ENCODE results near the gene SLBP. TPM values are rescaled to one million over a fixed set of nuclear protein-coding genes. Genes with fewer than 3 reads are reported as not detected.

SLBP gene
- total RNA-seq, 1 experiment from 2014 or later, result 73.4 TPM

- TF ChIP-seq CTCF (IDR thresholded peaks at IDR 0.05), result no peak
- no peak for TF ChIP-seq SIN3A (IDR thresholded peaks at IDR 0.05; ENCODE audit: borderline replicate concordance, insufficient read depth, low read depth, low read length)
- TF ChIP-seq TCF7L2 (IDR thresholded peaks at IDR 0.05; ENCODE audit: low read depth, low read length), result no peak
- TF ChIP-seq, protein P1, sequence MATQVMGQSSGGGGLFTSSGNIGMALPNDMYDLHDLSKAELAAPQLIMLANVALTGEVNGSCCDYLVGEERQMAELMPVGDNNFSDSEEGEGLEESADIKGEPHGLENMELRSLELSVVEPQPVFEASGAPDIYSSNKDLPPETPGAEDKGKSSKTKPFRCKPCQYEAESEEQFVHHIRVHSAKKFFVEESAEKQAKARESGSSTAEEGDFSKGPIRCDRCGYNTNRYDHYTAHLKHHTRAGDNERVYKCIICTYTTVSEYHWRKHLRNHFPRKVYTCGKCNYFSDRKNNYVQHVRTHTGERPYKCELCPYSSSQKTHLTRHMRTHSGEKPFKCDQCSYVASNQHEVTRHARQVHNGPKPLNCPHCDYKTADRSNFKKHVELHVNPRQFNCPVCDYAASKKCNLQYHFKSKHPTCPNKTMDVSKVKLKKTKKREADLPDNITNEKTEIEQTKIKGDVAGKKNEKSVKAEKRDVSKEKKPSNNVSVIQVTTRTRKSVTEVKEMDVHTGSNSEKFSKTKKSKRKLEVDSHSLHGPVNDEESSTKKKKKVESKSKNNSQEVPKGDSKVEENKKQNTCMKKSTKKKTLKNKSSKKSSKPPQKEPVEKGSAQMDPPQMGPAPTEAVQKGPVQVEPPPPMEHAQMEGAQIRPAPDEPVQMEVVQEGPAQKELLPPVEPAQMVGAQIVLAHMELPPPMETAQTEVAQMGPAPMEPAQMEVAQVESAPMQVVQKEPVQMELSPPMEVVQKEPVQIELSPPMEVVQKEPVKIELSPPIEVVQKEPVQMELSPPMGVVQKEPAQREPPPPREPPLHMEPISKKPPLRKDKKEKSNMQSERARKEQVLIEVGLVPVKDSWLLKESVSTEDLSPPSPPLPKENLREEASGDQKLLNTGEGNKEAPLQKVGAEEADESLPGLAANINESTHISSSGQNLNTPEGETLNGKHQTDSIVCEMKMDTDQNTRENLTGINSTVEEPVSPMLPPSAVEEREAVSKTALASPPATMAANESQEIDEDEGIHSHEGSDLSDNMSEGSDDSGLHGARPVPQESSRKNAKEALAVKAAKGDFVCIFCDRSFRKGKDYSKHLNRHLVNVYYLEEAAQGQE (IDR thresholded peaks at IDR 0.05; ENCODE audit: insufficient read depth in 1 of 2, low read depth in 2 of 2, low read length in 1 of 2), result no peak
- TF ChIP-seq POLR2AphosphoS5 (IDR thresholded peaks at IDR 0.05; ENCODE audit: low read depth, low read length), result no peak
- CTCF ChIA-PET, result interaction anchor here (0.5 kb wide), 1 partner anchor 139 kb away, joined by 6 read pairs; no protein-coding TSS in a partner anchor
Measured at GRCh38 chr4:1717129-1718094, 5.3 kb upstream of the SLBP start.

DNA sequence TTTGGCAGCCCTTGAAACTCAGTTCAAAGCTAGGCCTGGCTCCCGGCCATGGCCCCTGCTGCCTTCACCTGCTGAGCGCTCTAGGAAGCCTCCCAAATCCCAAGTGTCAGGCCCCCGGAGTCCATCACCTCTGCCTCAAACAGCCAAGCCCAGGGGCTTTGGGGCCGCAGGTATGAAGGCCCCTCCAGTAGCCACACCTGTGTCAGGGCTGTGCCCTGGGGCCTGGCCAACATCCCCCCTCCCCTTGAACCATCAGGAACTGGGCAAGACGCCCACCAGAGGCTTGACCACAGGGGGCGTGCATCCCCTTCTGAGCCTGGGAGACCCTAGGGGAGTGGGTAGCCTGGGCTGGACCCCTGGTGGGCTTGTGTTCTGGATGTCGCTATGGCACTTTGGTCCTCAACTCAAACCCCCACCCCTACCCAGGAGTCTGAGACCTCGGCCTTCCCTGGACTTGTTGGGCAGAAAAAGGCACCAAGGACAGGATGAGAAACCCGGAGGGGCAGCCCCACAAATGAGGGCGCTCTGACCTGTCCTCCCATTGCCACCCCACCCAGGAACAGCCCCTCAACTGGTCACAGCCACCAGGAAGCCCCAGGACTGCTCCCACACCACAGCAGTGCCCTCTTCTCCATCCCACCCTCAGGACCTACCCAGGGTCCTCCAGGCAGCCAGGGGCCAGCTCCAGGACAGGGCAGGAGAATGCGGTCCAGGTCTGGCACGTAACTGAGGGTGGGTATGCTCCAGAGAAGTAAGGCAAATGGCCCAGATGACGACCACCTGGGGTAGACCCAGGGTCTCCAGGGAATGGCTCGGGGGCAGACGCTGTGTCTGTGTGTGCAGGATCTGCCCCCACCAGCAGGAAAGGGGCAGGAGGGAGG is 4.2 kb upstream of the SLBP start:
- no peak for TF ChIP-seq TCF7L2 (IDR thresholded peaks at IDR 0.05; ENCODE audit: low read depth, low read length)
- TF ChIP-seq POLR2AphosphoS5 (IDR thresholded peaks at IDR 0.05; ENCODE audit: low read depth, low read length), result peak; percentile 19
- no peak for TF ChIP-seq CTCF (IDR thresholded peaks at IDR 0.05)
- peaks cover 35% of the 10 kb centered on the region for H3K4me1 ChIP-seq (ENCODE audit: control insufficient read depth, insufficient read depth, low read length)
- ChIA-PET CTCF (interaction anchor here (0.5 kb wide), 1 partner anchor 138 kb away, joined by 6 read pairs; no protein-coding TSS in a partner anchor), POLR2A (no interaction called here)
- peaks cover 2% of the 10 kb centered on the region; the same call in 1 of the 2 replicates for H3K36me3 ChIP-seq (ENCODE audit: control insufficient read depth, insufficient read depth, low read length)
- no TSS peak for BruUV-seq (replicated peaks)
- no peak overlapping the region for H3K4me3 ChIP-seq (ENCODE audit: low read depth in 2 of 2, low read length in 2 of 2)
- H3K9me3 ChIP-seq (ENCODE audit: control insufficient read depth, insufficient read depth, low read depth, low read length), result no peaks in the 10 kb centered on the region
- in situ Hi-C loops (cut with HindIII; ENCODE audit: low pct_unique_long_range_greater_than_20kb, low sequenced_read_pairs) (no loop called here), intact Hi-C loops (cut with micrococcal nuclease; ENCODE audit: unreplicated experiment) (no loop called here)
- no peak overlapping the region for H3K27ac ChIP-seq (ENCODE audit: low read length)
- ATAC-seq, result no peak
- no peak for DNase-seq (ENCODE audit: low read depth, low spot score)
- no peaks in the 10 kb centered on the region for H3K27me3 ChIP-seq (ENCODE audit: control insufficient read depth, insufficient read depth, low read length)

More at GRCh38 chr4:1717129-1718094, 5.3 kb upstream of the SLBP start:
- ATAC-seq (no peak), DNase-seq (ENCODE audit: low read depth, low spot score) (no peak)
- POLR2A ChIA-PET, result no interaction called here
- no peak overlapping the region for H3K27ac ChIP-seq (ENCODE audit: low read length)
- no peaks in the 10 kb centered on the region for H3K9me3 ChIP-seq (ENCODE audit: control insufficient read depth, insufficient read depth, low read depth, low read length)
- no peak overlapping the region for H3K4me3 ChIP-seq (ENCODE audit: low read depth in 2 of 2, low read length in 2 of 2)
- intact Hi-C loops (cut with micrococcal nuclease; ENCODE audit: unreplicated experiment), result no loop called here
- H3K4me1 ChIP-seq (ENCODE audit: control insufficient read depth, insufficient read depth, low read length), result peaks cover 35% of the 10 kb centered on the region
- BruUV-seq (replicated peaks), result no TSS peak
- no peaks in the 10 kb centered on the region for H3K27me3 ChIP-seq (ENCODE audit: control insufficient read depth, insufficient read depth, low read length)
- H3K36me3 ChIP-seq (ENCODE audit: control insufficient read depth, insufficient read depth, low read length), result peaks cover 6% of the 10 kb centered on the region; the same call in 1 of the 2 replicates
- in situ Hi-C loops (cut with HindIII; ENCODE audit: low pct_unique_long_range_greater_than_20kb, low sequenced_read_pairs), result no loop called here
